Mesenchymal stem cell (in vitro differentiated cells and primary cell): ENCODE measurements around the gene EDA.

Source experiments
- DNase-seq: peaks from one replicate; pipeline ENCODE4 v3.0.0-alpha.2; 2013
- H2AFZ ChIP-seq: one replicate; pipeline ENCODE4 v1.6.1; 2013; ENCODE audit warnings: low read depth, mild to moderate bottlenecking, control low read depth, inconsistent platforms, low read length, moderate library complexity
- H2AK5ac ChIP-seq: 2 replicates; pipeline ENCODE4 v1.6.1; 2013; ENCODE audit warnings: low read length, moderate library complexity, mild to moderate bottlenecking, inconsistent platforms; ENCODE audit not compliant: severe bottlenecking
- H2BK120ac ChIP-seq: one replicate; pipeline ENCODE4 v1.6.1; 2013; ENCODE audit warnings: low read depth, mild to moderate bottlenecking, inconsistent platforms, low read length, moderate library complexity
- H2BK12ac ChIP-seq, 2 experiments: one replicate each; pipeline ENCODE4 v1.6.1; 2013; ENCODE audit warnings: inconsistent platforms in 2 of 2, low read length in 2 of 2, mild to moderate bottlenecking in 2 of 2, moderate library complexity in 2 of 2, control low read depth in 1 of 2
- H2BK15ac ChIP-seq: one replicate; pipeline ENCODE4 v1.6.1; 2013; ENCODE audit warnings: mild to moderate bottlenecking, low read depth, inconsistent platforms; ENCODE audit not compliant: poor library complexity, severe bottlenecking
- H2BK5ac ChIP-seq: 2 replicates; pipeline ENCODE4 v1.6.1; 2013; ENCODE audit warnings: low read depth, mild to moderate bottlenecking, low read length, control low read depth, inconsistent platforms; ENCODE audit not compliant: poor library complexity, severe bottlenecking
- H3K14ac ChIP-seq, 2 experiments: one replicate each; pipeline ENCODE4 v1.6.1; 2013; ENCODE audit warnings: inconsistent platforms in 2 of 2, low read length in 2 of 2, control low read depth in 1 of 2, mild to moderate bottlenecking in 1 of 2, moderate library complexity in 1 of 2
- H3K18ac ChIP-seq, 2 experiments: one replicate each; pipeline ENCODE4 v1.6.1; 2013; ENCODE audit warnings: inconsistent platforms in 2 of 2, low read length in 2 of 2, control low read depth in 1 of 2, low read depth in 1 of 2, mild to moderate bottlenecking in 1 of 2
- H3K23ac ChIP-seq, 2 experiments: one replicate each; pipeline ENCODE4 v1.6.1; 2013; ENCODE audit warnings: inconsistent platforms in 2 of 2, low read length in 2 of 2, mild to moderate bottlenecking in 2 of 2, moderate library complexity in 2 of 2, control low read depth in 1 of 2
- H3K27ac ChIP-seq: 2 replicates; pipeline ENCODE4 v1.5.1; 2013; ENCODE audit warnings: mild to moderate bottlenecking, moderate library complexity, low read length, control low read depth, inconsistent platforms; ENCODE audit not compliant: poor library complexity, severe bottlenecking
- H3K27me3 ChIP-seq, 2 experiments: 2 replicates each; pipeline versions ENCODE4 v1.6.1 to v1.7.0; 2013; ENCODE audit warnings: low read length in 2 of 2, mild to moderate bottlenecking in 2 of 2, moderate library complexity in 2 of 2, control low read depth in 1 of 2, inconsistent platforms in 1 of 2; ENCODE audit not compliant: control insufficient read depth in 1 of 2, insufficient read depth in 1 of 2
- H3K36me3 ChIP-seq, 2 experiments: 2 replicates each; pipeline versions ENCODE4 v1.6.1 to v1.7.0; 2013; ENCODE audit warnings: low read length in 2 of 2, control low read depth in 1 of 2, inconsistent platforms in 1 of 2, low read depth in 1 of 2, mild to moderate bottlenecking in 1 of 2; ENCODE audit not compliant: insufficient read depth in 2 of 2, control insufficient read depth in 1 of 2
- H3K4ac ChIP-seq, 2 experiments: one replicate each; pipeline ENCODE4 v1.6.1; 2013; ENCODE audit warnings: inconsistent platforms in 2 of 2, low read length in 2 of 2, mild to moderate bottlenecking in 2 of 2, moderate library complexity in 2 of 2, control low read depth in 1 of 2, low read depth in 1 of 2
- H3K4me1 ChIP-seq: 2 replicates; pipeline ENCODE4 v1.6.1; 2013; ENCODE audit warnings: low read depth, low read length, control low read depth; ENCODE audit not compliant: control insufficient read depth, insufficient read depth
- H3K4me2 ChIP-seq: 2 replicates; pipeline ENCODE4 v1.6.1; 2013; ENCODE audit warnings: low read length, mild to moderate bottlenecking, inconsistent platforms; ENCODE audit not compliant: poor library complexity, severe bottlenecking
- H3K4me3 ChIP-seq, 2 experiments: 2 replicates each; pipeline versions ENCODE4 v1.5.1 to v1.7.0; 2013; ENCODE audit warnings: low read length in 2 of 2, mild to moderate bottlenecking in 2 of 2, control low read depth in 1 of 2, low read depth in 1 of 2; ENCODE audit not compliant: insufficient read depth in 1 of 2
- H3K79me1 ChIP-seq: replicated peaks from 2 replicates; pipeline ENCODE4 v1.6.1; 2013; ENCODE audit warnings: mild to moderate bottlenecking, control low read depth, low read length, inconsistent platforms; ENCODE audit not compliant: poor library complexity, severe bottlenecking
- H3K9ac ChIP-seq: 2 replicates; pipeline ENCODE4 v1.7.0; 2013; ENCODE audit warnings: mild to moderate bottlenecking, low read length, moderate library complexity
- H3K9me3 ChIP-seq: 2 replicates; pipeline ENCODE4 v1.7.0; 2013; ENCODE audit warnings: mild to moderate bottlenecking, low read length; ENCODE audit not compliant: control insufficient read depth
- H4K8ac ChIP-seq: one replicate; pipeline ENCODE4 v1.6.1; 2013; ENCODE audit warnings: inconsistent platforms, mild to moderate bottlenecking, low read length, moderate library complexity
- H4K91ac ChIP-seq: one replicate; pipeline ENCODE4 v1.6.1; 2013; ENCODE audit warnings: mild to moderate bottlenecking, low read length, inconsistent platforms
- WGBS: methylation state at CpG from one replicate; pipeline ENCODE4 v1.1.7; 2013; ENCODE audit warnings: mixed read lengths; 5-methylcytosine and 5-hydroxymethylcytosine counted together

Gene EDA

DNA sequence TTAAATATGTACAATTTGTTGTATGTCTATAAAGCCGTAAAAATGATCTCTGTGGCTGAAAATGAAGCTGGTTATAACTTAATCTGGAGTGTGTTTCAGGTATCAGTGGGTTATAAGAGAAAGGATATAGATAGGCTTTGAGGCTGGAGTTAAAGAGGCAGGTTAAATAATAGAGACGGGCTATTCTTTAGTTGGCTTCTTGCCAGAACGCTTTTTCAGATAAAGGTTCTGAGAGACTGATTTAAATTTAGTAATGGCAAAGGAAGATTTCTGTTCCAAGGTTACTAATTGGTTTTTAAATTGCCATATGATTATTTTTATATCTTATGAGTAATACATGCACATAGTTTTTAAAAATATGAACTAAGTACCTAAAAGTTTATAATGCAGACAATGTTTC, 316.4 kb downstream of the EDA start:
- H3K4me1 ChIP-seq: no peaks in the 10 kb centered on the region
- H3K27ac ChIP-seq: no peak overlapping the region
- H4K8ac ChIP-seq: no peak overlapping the region
- no peak overlapping the region for H2BK5ac ChIP-seq
- 97% methylated on average over 3 of the region's 3 CpGs for WGBS
- H3K4ac ChIP-seq: no peak overlapping the region
- DNase-seq: no peak
- H3K4me3 ChIP-seq: no peak overlapping the region
- no peaks in the 10 kb centered on the region for H3K79me1 ChIP-seq
- H3K4me2 ChIP-seq: no peak overlapping the region
- no peak overlapping the region for H3K14ac ChIP-seq
- H3K9me3 ChIP-seq: no peaks in the 10 kb centered on the region
- no peak overlapping the region for H2BK15ac ChIP-seq
- no peak overlapping the region for H4K91ac ChIP-seq
- no peak overlapping the region for H3K9ac ChIP-seq
- no peak overlapping the region for H2BK120ac ChIP-seq
- H2AFZ ChIP-seq: no peak overlapping the region
- H2BK12ac ChIP-seq: no peak overlapping the region
- H3K36me3 ChIP-seq: no peaks in the 10 kb centered on the region
- H3K23ac ChIP-seq: no peak overlapping the region
- H2AK5ac ChIP-seq: no peak overlapping the region
- no peak overlapping the region for H3K18ac ChIP-seq
- H3K27me3 ChIP-seq: peaks cover 0 to 12% of the 10 kb centered on the region in 2 experiments

DNA sequence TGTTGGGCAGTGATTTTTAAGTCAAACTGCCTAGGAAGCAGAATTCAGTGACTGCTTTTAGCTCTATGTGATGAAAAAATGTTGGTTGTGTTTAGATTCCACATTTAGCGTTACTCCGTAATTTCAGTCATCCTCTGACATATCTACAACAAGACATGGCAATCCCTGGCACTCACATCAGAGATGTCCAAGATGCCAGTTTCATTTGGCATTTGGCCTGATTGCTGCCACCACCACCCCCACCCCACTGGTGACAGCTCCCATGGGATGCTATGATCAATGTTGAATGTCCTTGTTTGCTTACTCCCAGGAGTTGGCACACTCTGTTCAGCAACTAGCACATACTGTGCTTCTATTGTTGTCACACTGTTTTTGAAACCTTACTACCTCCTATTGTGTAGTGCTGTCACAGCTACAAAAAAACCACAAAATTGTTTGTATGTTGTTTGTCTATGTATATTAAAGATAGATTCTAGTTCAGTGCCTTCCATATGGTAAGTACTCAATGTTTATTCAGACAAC, 332.4 kb downstream of the EDA start:
- no peak overlapping the region for H3K14ac ChIP-seq

DNA sequence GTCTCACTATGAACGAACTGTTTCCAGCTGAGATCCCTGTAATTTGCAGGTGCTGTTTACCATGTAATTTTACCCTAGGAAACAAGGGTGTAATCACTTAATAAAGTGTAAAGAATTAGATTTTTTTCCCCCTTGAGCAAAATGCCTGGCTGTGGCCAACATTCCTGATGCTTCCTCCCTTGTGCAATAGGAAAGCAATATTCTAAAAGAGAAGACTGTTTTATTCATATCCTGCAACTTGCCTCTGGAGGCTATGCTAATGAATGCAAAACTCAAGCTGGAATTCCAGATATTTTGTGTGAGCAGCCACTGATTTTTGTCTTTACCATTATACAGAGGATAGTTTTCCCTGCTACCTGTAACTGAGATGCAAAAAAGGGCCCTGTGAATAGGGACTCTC, 335.8 kb downstream of the EDA start:
- no peak overlapping the region for H4K91ac ChIP-seq
- no peak overlapping the region for H2BK15ac ChIP-seq
- no peak overlapping the region for H3K23ac ChIP-seq
- no peak overlapping the region for H4K8ac ChIP-seq
- H3K27ac ChIP-seq: no peak overlapping the region
- H3K18ac ChIP-seq: no peak overlapping the region
- H3K36me3 ChIP-seq: no peaks in the 10 kb centered on the region
- H3K4me2 ChIP-seq: no peak overlapping the region
- no peak overlapping the region for H3K4ac ChIP-seq
- H3K79me1 ChIP-seq: no peaks in the 10 kb centered on the region
- H3K9me3 ChIP-seq: peaks cover 8% of the 10 kb centered on the region
- no peak overlapping the region for H2BK120ac ChIP-seq
- no peaks in the 10 kb centered on the region for H3K27me3 ChIP-seq
- no CpG with 5 or more reads among the region's 1 CpG for WGBS
- no peak overlapping the region for H3K4me3 ChIP-seq
- no peaks in the 10 kb centered on the region for H3K4me1 ChIP-seq
- H2BK5ac ChIP-seq: no peak overlapping the region
- no peak overlapping the region for H3K9ac ChIP-seq
- H3K14ac ChIP-seq: no peak overlapping the region
- DNase-seq: no peak
- H2AK5ac ChIP-seq: no peak overlapping the region
- no peak overlapping the region for H2BK12ac ChIP-seq
- H2AFZ ChIP-seq: no peak overlapping the region

More for the DNA sequence above, 332.4 kb downstream of the EDA start:
- Histone ChIP-seq H3K18ac (no peak overlapping the region), H3K27ac (no peak overlapping the region), H2BK15ac (no peak overlapping the region), H3K9ac (no peak overlapping the region), H2BK120ac (no peak overlapping the region), H4K8ac (no peak overlapping the region), H3K27me3 (peaks cover 0 to 10% of the 10 kb centered on the region in 2 experiments), H3K9me3 (peaks cover 22% of the 10 kb centered on the region), H4K91ac (no peak overlapping the region), H3K4me3 (no peak overlapping the region), H2AFZ (no peak overlapping the region), H2BK5ac (no peak overlapping the region), H3K23ac (no peak overlapping the region), H3K4me2 (no peak overlapping the region), H2BK12ac (no peak overlapping the region), H3K4me1 (no peaks in the 10 kb centered on the region), H2AK5ac (no peak overlapping the region), H3K79me1 (no peaks in the 10 kb centered on the region), H3K4ac (no peak overlapping the region), H3K36me3 (no peaks in the 10 kb centered on the region)
- DNase-seq: no peak
- 50% methylated on average over 2 of the region's 2 CpGs for WGBS

DNA sequence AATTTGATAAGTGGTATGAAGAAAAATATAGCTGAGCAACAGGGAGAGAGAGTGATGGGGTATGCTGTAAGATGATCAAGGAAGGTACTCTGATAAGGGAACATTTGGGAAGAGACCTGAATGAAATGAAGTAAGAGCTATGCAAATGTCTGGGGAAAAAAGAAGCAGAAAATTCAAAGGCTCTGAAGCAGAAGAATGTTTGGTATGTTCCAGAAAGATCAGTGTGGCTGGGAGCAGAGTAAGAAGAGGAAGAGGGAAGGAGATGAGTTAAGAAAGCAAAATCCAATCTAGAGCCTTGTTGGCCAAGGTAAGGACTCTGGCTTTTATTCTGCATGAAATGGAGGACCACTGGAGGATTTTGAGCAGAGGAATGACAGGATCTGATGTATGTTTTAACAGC, 343.8 kb downstream of the EDA start:
- no peaks in the 10 kb centered on the region for H3K79me1 ChIP-seq
- no peak overlapping the region for H2BK5ac ChIP-seq
- no peak overlapping the region for H2BK120ac ChIP-seq
- H3K4me2 ChIP-seq: no peak overlapping the region
- H3K4me1 ChIP-seq: no peaks in the 10 kb centered on the region
- H4K91ac ChIP-seq: no peak overlapping the region
- H2BK15ac ChIP-seq: no peak overlapping the region
- peaks cover 0 to 20% of the 10 kb centered on the region in 2 experiments for H3K27me3 ChIP-seq
- H3K23ac ChIP-seq: no peak overlapping the region
- no peak overlapping the region for H2BK12ac ChIP-seq
- no peak overlapping the region for H3K4me3 ChIP-seq
- no peak for DNase-seq
- H3K18ac ChIP-seq: no peak overlapping the region
- no peak overlapping the region for H2AK5ac ChIP-seq
- no peaks in the 10 kb centered on the region for H3K9me3 ChIP-seq
- no peak overlapping the region for H3K27ac ChIP-seq
- no peak overlapping the region for H4K8ac ChIP-seq
- H3K4ac ChIP-seq: no peak overlapping the region
- H2AFZ ChIP-seq: no peak overlapping the region
- H3K14ac ChIP-seq: no peak overlapping the region
- H3K36me3 ChIP-seq: no peaks in the 10 kb centered on the region
- H3K9ac ChIP-seq: no peak overlapping the region
